ENCODE measurements around the gene DIO2. TPM values are rescaled to one million over a fixed set of nuclear protein-coding genes. Genes with fewer than 3 reads are reported as not detected.

Gene DIO2
- total RNA-seq, 1 donor from 2014 or later, result 0.09 TPM

DNA sequence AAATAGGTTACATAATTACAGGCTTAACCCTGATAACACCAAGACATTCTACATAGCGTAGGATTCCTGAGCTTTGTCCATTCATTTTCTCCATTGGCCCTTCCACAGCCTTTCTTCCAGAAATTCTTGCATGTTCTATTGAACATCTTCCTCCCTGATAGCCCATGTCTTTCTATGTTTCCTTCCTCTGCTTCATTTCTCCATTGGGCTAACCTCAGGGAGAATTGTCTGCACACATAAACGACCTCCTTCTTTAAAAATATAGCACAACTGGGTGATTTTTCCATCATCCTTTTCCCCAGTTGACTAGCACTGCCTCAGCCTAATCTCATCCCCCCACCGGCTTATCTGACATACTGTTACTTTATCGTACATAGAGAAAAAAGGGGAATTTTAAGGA is 11.2 kb downstream of the DIO2 start:
- H3K27me3 Mint-ChIP-seq (ENCODE audit: low read depth), result no peaks in the 10 kb centered on the region
- no peaks in the 10 kb centered on the region for H3K4me1 Mint-ChIP-seq
- TF ChIP-seq, protein P1, sequence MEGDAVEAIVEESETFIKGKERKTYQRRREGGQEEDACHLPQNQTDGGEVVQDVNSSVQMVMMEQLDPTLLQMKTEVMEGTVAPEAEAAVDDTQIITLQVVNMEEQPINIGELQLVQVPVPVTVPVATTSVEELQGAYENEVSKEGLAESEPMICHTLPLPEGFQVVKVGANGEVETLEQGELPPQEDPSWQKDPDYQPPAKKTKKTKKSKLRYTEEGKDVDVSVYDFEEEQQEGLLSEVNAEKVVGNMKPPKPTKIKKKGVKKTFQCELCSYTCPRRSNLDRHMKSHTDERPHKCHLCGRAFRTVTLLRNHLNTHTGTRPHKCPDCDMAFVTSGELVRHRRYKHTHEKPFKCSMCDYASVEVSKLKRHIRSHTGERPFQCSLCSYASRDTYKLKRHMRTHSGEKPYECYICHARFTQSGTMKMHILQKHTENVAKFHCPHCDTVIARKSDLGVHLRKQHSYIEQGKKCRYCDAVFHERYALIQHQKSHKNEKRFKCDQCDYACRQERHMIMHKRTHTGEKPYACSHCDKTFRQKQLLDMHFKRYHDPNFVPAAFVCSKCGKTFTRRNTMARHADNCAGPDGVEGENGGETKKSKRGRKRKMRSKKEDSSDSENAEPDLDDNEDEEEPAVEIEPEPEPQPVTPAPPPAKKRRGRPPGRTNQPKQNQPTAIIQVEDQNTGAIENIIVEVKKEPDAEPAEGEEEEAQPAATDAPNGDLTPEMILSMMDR (conservative IDR thresholded peaks at IDR 0.05), result no peak
- H3K27ac Mint-ChIP-seq (ENCODE audit: unreplicated experiment), result no peak overlapping the region
- H3K9me3 Mint-ChIP-seq, result peaks cover under 1% of the 10 kb centered on the region
- DNase-seq (ENCODE audit: low read depth, low spot score), result no peak
- no peak overlapping the region for H3K4me3 Mint-ChIP-seq
- H3K36me3 Mint-ChIP-seq (ENCODE audit: low read depth), result no peaks in the 10 kb centered on the region

GRCh38 chr14:80188571-80188970 is 22.7 kb downstream of the DIO2 start:
- Mint-ChIP-seq H3K4me3 (no peak overlapping the region), H3K4me1 (no peaks in the 10 kb centered on the region), H3K27me3 (ENCODE audit: low read depth) (no peaks in the 10 kb centered on the region), H3K36me3 (ENCODE audit: low read depth) (no peaks in the 10 kb centered on the region), H3K9me3 (peaks cover 4% of the 10 kb centered on the region), H3K27ac (ENCODE audit: unreplicated experiment) (no peak overlapping the region)
- DNase-seq (ENCODE audit: low read depth, low spot score), result no peak
- TF ChIP-seq, protein P1 (conservative IDR thresholded peaks at IDR 0.05), result no peak

GRCh38 chr14:80186301-80186800 is 25.0 kb downstream of the DIO2 start:
- H3K27ac Mint-ChIP-seq (ENCODE audit: unreplicated experiment), result no peak overlapping the region
- no peaks in the 10 kb centered on the region for H3K36me3 Mint-ChIP-seq (ENCODE audit: low read depth)
- H3K4me1 Mint-ChIP-seq, result no peaks in the 10 kb centered on the region
- no peaks in the 10 kb centered on the region for H3K9me3 Mint-ChIP-seq
- no peak overlapping the region for H3K4me3 Mint-ChIP-seq
- no peak for DNase-seq (ENCODE audit: low read depth, low spot score)
- no peaks in the 10 kb centered on the region for H3K27me3 Mint-ChIP-seq (ENCODE audit: low read depth)
- TF ChIP-seq, protein P1 (conservative IDR thresholded peaks at IDR 0.05), result no peak

DNA sequence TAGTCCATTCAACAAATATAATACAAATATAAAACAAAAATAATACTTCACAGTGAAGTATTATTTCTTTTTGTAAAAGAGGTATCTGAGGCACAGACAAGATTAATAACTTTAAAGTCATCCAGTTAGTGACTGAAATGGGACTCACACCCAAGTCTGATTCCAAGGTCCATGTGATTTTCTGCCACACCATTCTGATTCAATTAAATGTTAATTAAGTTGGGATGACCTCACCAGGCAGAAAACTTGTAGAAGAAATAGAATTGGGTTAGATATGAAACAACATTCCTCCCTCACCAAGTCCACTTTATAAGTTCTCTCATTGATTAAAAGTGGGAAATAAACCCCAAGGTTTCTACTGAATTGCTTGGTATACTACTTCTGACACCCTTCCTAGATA is 34.4 kb downstream of the DIO2 start:
- no peaks in the 10 kb centered on the region for H3K4me1 Mint-ChIP-seq
- no peaks in the 10 kb centered on the region for H3K27me3 Mint-ChIP-seq (ENCODE audit: low read depth)
- DNase-seq (ENCODE audit: low read depth, low spot score), result no peak
- H3K9me3 Mint-ChIP-seq, result no peaks in the 10 kb centered on the region
- no peak overlapping the region for H3K27ac Mint-ChIP-seq (ENCODE audit: unreplicated experiment)
- H3K36me3 Mint-ChIP-seq (ENCODE audit: low read depth), result no peaks in the 10 kb centered on the region
- TF ChIP-seq, protein P1 (conservative IDR thresholded peaks at IDR 0.05), result no peak
- no peak overlapping the region for H3K4me3 Mint-ChIP-seq

DNA sequence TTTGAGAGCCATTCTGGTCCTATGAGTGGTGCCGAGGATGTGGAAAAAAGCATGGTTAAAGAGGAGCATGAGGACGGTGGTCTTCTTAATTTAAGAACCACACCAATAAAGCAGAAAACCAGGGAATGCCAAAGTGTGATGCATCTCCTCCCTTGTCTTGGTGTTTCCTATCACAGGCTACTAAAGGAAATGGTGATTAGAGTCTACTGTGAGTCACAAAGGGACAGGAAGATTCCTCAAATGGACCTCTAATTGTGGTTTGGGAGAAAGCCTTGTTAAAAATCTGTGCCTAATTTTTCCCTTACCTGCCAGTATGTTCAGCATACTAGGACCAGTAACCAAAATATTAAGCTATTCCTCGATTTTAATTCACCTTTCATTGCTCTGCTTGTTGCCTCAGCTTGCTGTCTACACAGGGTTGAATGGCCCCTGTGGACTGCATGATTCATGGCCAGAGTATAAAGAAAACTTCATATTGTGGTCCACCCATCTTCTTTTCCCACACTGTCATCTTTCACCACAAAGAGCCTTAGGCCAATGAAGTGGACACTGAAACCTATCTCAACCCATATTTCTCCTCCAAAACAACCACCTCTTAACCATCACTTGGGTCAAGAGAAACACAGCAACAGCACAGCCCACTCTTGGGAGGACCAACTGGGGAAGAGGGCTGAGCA is 38.8 kb downstream of the DIO2 start:
- TF ChIP-seq, protein P1 (conservative IDR thresholded peaks at IDR 0.05), result no peak
- Mint-ChIP-seq H3K4me1 (no peaks in the 10 kb centered on the region), H3K27ac (ENCODE audit: unreplicated experiment) (peak overlapping the region; percentile 40), H3K4me3 (no peak overlapping the region), H3K27me3 (ENCODE audit: low read depth) (no peaks in the 10 kb centered on the region), H3K36me3 (ENCODE audit: low read depth) (no peaks in the 10 kb centered on the region), H3K9me3 (no peaks in the 10 kb centered on the region)
- DNase-seq (ENCODE audit: low read depth, low spot score), result no peak
